IPS-15b (cell line): ENCODE measurements around the gene PDE7B.

Experiments used
- H3K27me3 ChIP-seq: one replicate; pipeline ENCODE4 v1.6.1; 2013; ENCODE audit warnings: low read length; ENCODE audit not compliant: control insufficient read depth, insufficient read depth
- H3K36me3 ChIP-seq: one replicate; pipeline ENCODE4 v1.6.1; 2013; ENCODE audit warnings: low read length; ENCODE audit not compliant: control insufficient read depth, insufficient read depth
- H3K4me1 ChIP-seq: one replicate; pipeline ENCODE4 v1.6.1; 2013; ENCODE audit warnings: mild to moderate bottlenecking, low read length; ENCODE audit not compliant: control insufficient read depth, insufficient read depth
- H3K4me3 ChIP-seq: one replicate; pipeline ENCODE4 v1.5.1; 2013; ENCODE audit warnings: low read depth, low read length
- H3K9ac ChIP-seq: one replicate; pipeline ENCODE4 v1.6.1; 2013; ENCODE audit warnings: low read depth, mild to moderate bottlenecking, low read length
- H3K9me3 ChIP-seq: one replicate; pipeline ENCODE4 v1.6.1; 2013; ENCODE audit warnings: mild to moderate bottlenecking, low read length; ENCODE audit not compliant: control insufficient read depth, insufficient read depth

PDE7B gene

GRCh38 chr6:135995545-135995898, 144.0 kb downstream of the PDE7B start:
- Histone ChIP-seq H3K4me3 (no peak overlapping the region), H3K36me3 (no peaks in the 10 kb centered on the region), H3K9me3 (no peaks in the 10 kb centered on the region), H3K27me3 (no peaks in the 10 kb centered on the region), H3K4me1 (no peaks in the 10 kb centered on the region), H3K9ac (no peak overlapping the region)

- no peaks in the 10 kb centered on the region for H3K36me3 ChIP-seq
- H3K4me1 ChIP-seq, result no peaks in the 10 kb centered on the region
- no peaks in the 10 kb centered on the region for H3K9me3 ChIP-seq
- H3K4me3 ChIP-seq, result no peak overlapping the region
- no peaks in the 10 kb centered on the region for H3K27me3 ChIP-seq
- no peak overlapping the region for H3K9ac ChIP-seq
Observed at GRCh38 chr6:135996668-135997067, 145.2 kb downstream of the PDE7B start.

- no peaks in the 10 kb centered on the region for H3K27me3 ChIP-seq
- H3K4me1 ChIP-seq, result no peaks in the 10 kb centered on the region
- no peak overlapping the region for H3K4me3 ChIP-seq
- no peak overlapping the region for H3K9ac ChIP-seq
- H3K9me3 ChIP-seq, result no peaks in the 10 kb centered on the region
- no peaks in the 10 kb centered on the region for H3K36me3 ChIP-seq
Observed at GRCh38 chr6:135999393-135999792, 147.9 kb downstream of the PDE7B start.

GRCh38 chr6:136007345-136007744, 155.8 kb downstream of the PDE7B start:
- Histone ChIP-seq H3K9me3 (no peaks in the 10 kb centered on the region), H3K4me1 (no peaks in the 10 kb centered on the region), H3K27me3 (no peaks in the 10 kb centered on the region), H3K4me3 (no peak overlapping the region), H3K9ac (no peak overlapping the region), H3K36me3 (no peaks in the 10 kb centered on the region)

- Histone ChIP-seq H3K9ac (no peak overlapping the region), H3K4me3 (no peak overlapping the region), H3K4me1 (no peaks in the 10 kb centered on the region), H3K27me3 (no peaks in the 10 kb centered on the region), H3K36me3 (no peaks in the 10 kb centered on the region), H3K9me3 (no peaks in the 10 kb centered on the region)
Observed at GRCh38 chr6:136011475-136011874, 160.0 kb downstream of the PDE7B start.

GRCh38 chr6:136012198-136012887, 160.8 kb downstream of the PDE7B start:
- Histone ChIP-seq H3K9ac (no peak overlapping the region), H3K4me1 (no peaks in the 10 kb centered on the region), H3K27me3 (no peaks in the 10 kb centered on the region), H3K4me3 (no peak overlapping the region), H3K36me3 (no peaks in the 10 kb centered on the region), H3K9me3 (no peaks in the 10 kb centered on the region)

- Histone ChIP-seq H3K36me3 (no peaks in the 10 kb centered on the region), H3K9ac (no peak overlapping the region), H3K27me3 (no peaks in the 10 kb centered on the region), H3K4me1 (no peaks in the 10 kb centered on the region), H3K4me3 (no peak overlapping the region), H3K9me3 (no peaks in the 10 kb centered on the region)
Observed at GRCh38 chr6:136012943-136013342, 161.4 kb downstream of the PDE7B start.

- Histone ChIP-seq H3K4me3 (no peak overlapping the region), H3K4me1 (no peaks in the 10 kb centered on the region), H3K9ac (no peak overlapping the region), H3K27me3 (no peaks in the 10 kb centered on the region), H3K9me3 (no peaks in the 10 kb centered on the region), H3K36me3 (no peaks in the 10 kb centered on the region)
Observed at GRCh38 chr6:136014454-136015437, 163.2 kb downstream of the PDE7B start.

- no peak overlapping the region for H3K9ac ChIP-seq
- no peaks in the 10 kb centered on the region for H3K36me3 ChIP-seq
- no peaks in the 10 kb centered on the region for H3K27me3 ChIP-seq
- no peaks in the 10 kb centered on the region for H3K4me1 ChIP-seq
- no peak overlapping the region for H3K4me3 ChIP-seq
- no peaks in the 10 kb centered on the region for H3K9me3 ChIP-seq
Observed at GRCh38 chr6:136015531-136015930, 164.0 kb downstream of the PDE7B start.

GRCh38 chr6:136016228-136017225, 165.0 kb downstream of the PDE7B start:
- H3K4me1 ChIP-seq, result no peaks in the 10 kb centered on the region
- no peaks in the 10 kb centered on the region for H3K27me3 ChIP-seq
- H3K36me3 ChIP-seq, result no peaks in the 10 kb centered on the region
- H3K9me3 ChIP-seq, result no peaks in the 10 kb centered on the region
- H3K9ac ChIP-seq, result no peak overlapping the region
- no peak overlapping the region for H3K4me3 ChIP-seq

GRCh38 chr6:136020691-136021090, 169.2 kb downstream of the PDE7B start:
- Histone ChIP-seq H3K4me1 (no peaks in the 10 kb centered on the region), H3K36me3 (no peaks in the 10 kb centered on the region), H3K27me3 (no peaks in the 10 kb centered on the region), H3K4me3 (no peak overlapping the region), H3K9me3 (no peaks in the 10 kb centered on the region), H3K9ac (no peak overlapping the region)
